ENCODE results near the gene PTPN18. TPM values are rescaled to one million over a fixed set of nuclear protein-coding genes. Genes with fewer than 3 reads are reported as not detected.
"Not testable (repeated sequence)": the region's sequence is repeated elsewhere in the genome, so short reads cannot be mapped to it uniquely, and the experiment has no call there.

PTPN18 gene
- total and polyA plus RNA-seq, 7 donors = 30.0 to 113 (median 39.2) TPM

GRCh38 chr2:130390460-130391057, 34.7 kb downstream of the PTPN18 start:
- Histone ChIP-seq H3K27ac (peak overlapping the region; percentile 80 to 89 (median 83)), H3K27me3 (no peaks in the 10 kb centered on the region), H3K4me1 (peaks cover 0 to 20% (median 18%) of the 10 kb centered on the region in 4 donors), H3K4me3 (peak overlapping the region; percentile 61 to 74 (median 66)), H3K9me3 (no peaks in the 10 kb centered on the region), H3K36me3 (no peaks in the 10 kb centered on the region)
- peak; percentile 72 for DNase-seq
- WGBS, 2 donors = 19 to 49% methylated on average over 16 of the region's 16 CpGs
- intact Hi-C loops (cut with DNase I) = loop anchor here (1.0 to 5.0 kb wide), 2 partner anchors 18 to 33 kb away; partner anchors contain the start of gene PTPN18
- TF ChIP-seq POLR2A (IDR thresholded peaks at IDR 0.05) = no peak

DNA sequence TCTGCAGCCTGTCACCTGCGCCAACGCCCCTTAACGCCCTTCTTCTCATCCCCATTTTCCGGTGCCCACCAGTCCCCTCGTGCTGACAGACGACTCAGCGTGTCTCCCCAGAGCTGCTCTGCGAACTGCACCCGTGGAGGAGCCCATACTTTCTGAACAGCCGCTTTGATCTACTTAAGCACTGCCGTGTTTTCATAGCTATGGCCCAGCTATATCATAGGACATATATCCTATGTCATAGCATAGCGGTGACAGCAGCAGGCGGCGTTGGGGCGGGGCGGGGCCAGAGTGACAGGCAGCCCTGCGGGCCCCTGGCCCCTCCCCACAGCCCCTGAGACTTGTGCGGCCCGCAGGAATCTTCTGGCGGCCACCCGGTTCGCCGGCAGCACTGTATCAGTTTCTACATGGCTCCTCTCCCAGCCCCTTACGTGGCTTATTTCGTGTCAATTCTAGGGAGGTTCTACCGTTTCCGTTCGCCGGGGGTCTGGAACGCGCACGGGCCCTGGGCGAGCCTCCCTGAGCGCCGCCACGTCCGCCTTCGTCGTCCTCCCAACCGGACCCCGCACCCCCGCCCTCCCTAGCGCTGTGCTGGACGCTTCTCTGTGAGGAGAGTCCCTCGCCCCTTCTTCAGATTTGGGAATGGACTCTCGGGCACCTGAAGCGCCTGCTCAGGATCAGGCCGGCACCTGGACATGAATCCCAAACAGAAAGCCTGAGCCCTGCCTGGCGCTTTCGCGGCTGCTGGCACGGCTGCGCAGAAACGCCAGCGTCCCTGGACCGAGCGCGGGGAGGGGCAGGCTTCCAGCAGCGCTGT, 35.4 kb downstream of the PTPN18 start:
- peak; percentile 85 for DNase-seq
- 1 to 3% methylated on average over 59 of the region's 59 CpGs for WGBS, 2 donors
- Histone ChIP-seq H3K27me3 (peaks cover 0 to 2% (median 0%) of the 10 kb centered on the region in 3 donors), H3K4me3 (peak overlapping the region; percentile 61 to 74 (median 66)), H3K4me1 (peaks cover 0 to 20% (median 17%) of the 10 kb centered on the region in 4 donors), H3K9me3 (no peaks in the 10 kb centered on the region), H3K36me3 (no peaks in the 10 kb centered on the region), H3K27ac (peak overlapping the region; percentile 80 to 89 (median 83))
- TF ChIP-seq POLR2AphosphoS5 (IDR thresholded peaks at IDR 0.05) (peak; percentile 36 to 78 (median 64)), EP300 (IDR thresholded peaks at IDR 0.05) (no peak), POLR2A (IDR thresholded peaks at IDR 0.05) (peak; percentile 8 to 27), CTCF (IDR thresholded peaks at IDR 0.05) (no peak)
- intact Hi-C loops (cut with DNase I) = loop anchor here (1.0 to 5.0 kb wide), 2 partner anchors 19 to 34 kb away; partner anchors contain the start of gene PTPN18

GRCh38 chr2:130391872-130392670, 36.2 kb downstream of the PTPN18 start:
- WGBS, 2 donors = 23 to 34% methylated on average over 17 of the region's 17 CpGs
- peak; percentile 64 for DNase-seq
- peaks cover 0 to 3% (median 0%) of the 10 kb centered on the region in 3 donors for H3K27me3 ChIP-seq
- H3K27ac ChIP-seq = peak overlapping the region; percentile 80 to 89 (median 83)
- no peaks in the 10 kb centered on the region for H3K36me3 ChIP-seq
- H3K4me3 ChIP-seq = peak overlapping the region; percentile 61 to 74 (median 66)
- peaks cover 0 to 18% (median 14%) of the 10 kb centered on the region in 4 donors for H3K4me1 ChIP-seq
- no peak for TF ChIP-seq POLR2AphosphoS5 (IDR thresholded peaks at IDR 0.05)
- no peak for TF ChIP-seq POLR2A (IDR thresholded peaks at IDR 0.05)
- no peak for TF ChIP-seq CTCF (IDR thresholded peaks at IDR 0.05)
- TF ChIP-seq EP300 (IDR thresholded peaks at IDR 0.05) = no peak
- intact Hi-C loops (cut with DNase I) = loop anchor here (1.0 to 5.0 kb wide), 2 partner anchors 20 to 35 kb away; partner anchors contain the start of gene PTPN18
- no peaks in the 10 kb centered on the region for H3K9me3 ChIP-seq

DNA sequence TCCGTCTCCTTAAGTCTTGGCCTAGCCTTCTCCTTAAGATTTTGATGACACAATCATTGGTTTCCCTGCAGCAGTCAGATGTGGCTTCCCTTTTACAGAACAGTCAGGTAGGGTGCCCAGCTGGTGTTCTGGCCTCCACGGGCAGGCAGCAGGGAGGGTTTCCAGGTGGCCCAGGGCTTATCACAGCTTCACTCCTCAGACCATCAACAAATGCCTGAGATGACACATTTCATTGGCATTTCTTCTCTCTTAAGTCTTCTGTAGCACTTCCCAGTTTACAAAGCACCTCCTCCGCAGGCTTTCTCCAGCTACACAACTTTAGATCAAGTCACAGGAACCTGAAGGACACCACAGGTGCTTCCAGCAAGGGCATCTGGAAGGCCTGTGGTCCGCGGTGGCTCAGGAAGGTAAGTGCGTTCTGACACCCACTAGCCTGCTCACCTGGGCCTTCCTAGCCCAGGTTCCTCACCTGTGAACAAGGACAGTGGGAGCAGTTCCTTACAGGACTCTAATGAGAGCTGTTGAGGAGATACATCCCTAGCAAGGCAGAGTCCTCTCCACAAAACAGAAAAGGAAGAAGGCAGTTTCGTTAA, 37.6 kb downstream of the PTPN18 start:
- no peak for DNase-seq
- no peak overlapping the region for H3K27ac ChIP-seq
- 91 to 93% methylated on average over 7 of the region's 7 CpGs for WGBS, 2 donors

GRCh38 chr2:130406280-130406679, 50.4 kb downstream of the PTPN18 start:
- intact Hi-C loops (cut with DNase I); H3K27me3 ChIP-seq; DNase-seq; H3K4me1 ChIP-seq; H3K9me3 ChIP-seq; H3K36me3 ChIP-seq; H3K4me3 ChIP-seq; H3K27ac ChIP-seq: not testable (repeated sequence)
- no CpG with 5 or more reads among the region's 2 CpGs for WGBS, 2 donors

More for the DNA sequence above, 37.6 kb downstream of the PTPN18 start:
- TF ChIP-seq POLR2A (IDR thresholded peaks at IDR 0.05) = no peak
- TF ChIP-seq EP300 (IDR thresholded peaks at IDR 0.05) = no peak
- TF ChIP-seq POLR2AphosphoS5 (IDR thresholded peaks at IDR 0.05) = no peak
- no peak for TF ChIP-seq CTCF (IDR thresholded peaks at IDR 0.05)
- no peaks in the 10 kb centered on the region for H3K36me3 ChIP-seq
- peaks cover 0 to 15% (median 14%) of the 10 kb centered on the region in 4 donors for H3K4me1 ChIP-seq
- H3K9me3 ChIP-seq = no peaks in the 10 kb centered on the region
- intact Hi-C loops (cut with DNase I) = loop anchor here (5.0 kb wide), 1 partner anchor 36 kb away; the partner anchor contains the start of gene PTPN18
- H3K4me3 ChIP-seq = no peak overlapping the region
- peaks cover 0 to 3% (median 0%) of the 10 kb centered on the region in 3 donors for H3K27me3 ChIP-seq

- intact Hi-C loops (cut with DNase I); H3K36me3 ChIP-seq; H3K4me1 ChIP-seq; DNase-seq; H3K4me3 ChIP-seq; H3K27me3 ChIP-seq; H3K27ac ChIP-seq; H3K9me3 ChIP-seq: not testable (repeated sequence)
- WGBS, 2 donors = 30 to 70% methylated on average over 1 of the region's 1 CpG
Observed at GRCh38 chr2:130416693-130417092, 60.8 kb downstream of the PTPN18 start.

DNA sequence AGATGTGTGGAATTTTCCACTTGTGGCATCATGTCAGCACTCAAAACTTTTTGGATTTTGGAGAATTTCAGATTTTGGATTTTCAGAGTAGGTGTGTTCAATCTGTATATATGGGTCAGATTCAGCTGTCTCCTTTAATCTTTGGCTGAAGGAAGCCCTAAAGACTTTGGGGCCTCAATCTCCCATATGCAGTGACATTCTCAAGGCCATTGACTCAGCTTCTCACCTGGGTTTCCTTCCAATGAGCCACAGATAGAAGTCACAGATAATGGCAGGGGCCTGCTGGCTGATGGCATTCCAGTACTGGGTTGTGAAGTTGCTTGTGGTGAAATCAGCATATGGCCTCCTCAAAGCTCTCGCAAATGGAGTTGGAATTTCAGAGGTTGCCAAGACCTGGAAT, 63.0 kb downstream of the PTPN18 start:
- intact Hi-C loops (cut with DNase I); H3K4me1 ChIP-seq; H3K4me3 ChIP-seq; H3K36me3 ChIP-seq; H3K27ac ChIP-seq; H3K27me3 ChIP-seq; DNase-seq; H3K9me3 ChIP-seq: not testable (repeated sequence)
- WGBS, 2 donors = 93 to 96% methylated on average over 1 of the region's 1 CpG

All from sigmoid colon (tissue), 7 donors.